Activated CD8-positive, alpha-beta memory T cell treated with anti-CD3 and anti-CD28 coated beads, Interleukin-2, amount 10 ng/mL, durations not matched to agents 7 days and 5 days (primary cell): ENCODE data around the gene PIH1D1. TPM values are rescaled to one million over a fixed set of nuclear protein-coding genes. Genes with fewer than 3 reads are reported as not detected.
A peak's percentile ranks its signal among the peaks of the same experiment; 100 is the strongest.

Experiments used
- ATAC-seq: fragments of 150-1000 bp; cut with Tn5 transposase; one replicate; pipeline ENCODE4 v1.10.0; 2021; ENCODE audit warnings: moderate library complexity
- CTCF ChIA-PET: fragments of 350-600 bp; sonication (Branson Sonifier 250); formaldehyde crosslinking; loops from one replicate; lab custom pipeline; 2021; ENCODE audit warnings: antibody characterized with exemption; lab: Charles Lee
- DNase-seq: peaks from one replicate; pipeline ENCODE4 v3.0.0-alpha.2; 2020
- H3K27ac Mint-ChIP-seq: one replicate; pipeline ENCODE4 v1.8.0; 2021; ENCODE audit warnings: mild to moderate bottlenecking, mixed read lengths
- H3K27me3 Mint-ChIP-seq: one replicate; pipeline ENCODE4 v1.8.0; 2021; ENCODE audit warnings: mixed read lengths
- H3K36me3 Mint-ChIP-seq: one replicate; pipeline ENCODE4 v1.8.0; 2021; ENCODE audit warnings: mild to moderate bottlenecking, mixed read lengths
- H3K4me1 Mint-ChIP-seq: one replicate; pipeline ENCODE4 v1.8.0; 2021; ENCODE audit warnings: mixed read lengths
- H3K4me3 Mint-ChIP-seq: one replicate; pipeline ENCODE4 v1.8.0; 2021; ENCODE audit warnings: mild to moderate bottlenecking, moderate library complexity, mixed read lengths
- H3K9me3 Mint-ChIP-seq: one replicate; pipeline ENCODE4 v1.8.0; 2022; ENCODE audit warnings: low read depth, mixed read lengths
- total RNA-seq, 2 experiments: library from RNA; stranded (reverse); gene quantifications; one replicate each; pipeline ENCODE4 v1.2.3, GENCODE V29; 2021

PIH1D1 gene
- total RNA-seq, 2 experiments from 2014 or later: 148 to 158 TPM

GRCh38 chr19:49414256-49414655, 37.4 kb downstream of the PIH1D1 start:
- DNase-seq: no peak
- Mint-ChIP-seq H3K27me3 (peaks cover 23% of the 10 kb centered on the region), H3K27ac (no peak overlapping the region), H3K9me3 (no peaks in the 10 kb centered on the region), H3K4me3 (no peak overlapping the region), H3K4me1 (peaks cover 23% of the 10 kb centered on the region), H3K36me3 (no peaks in the 10 kb centered on the region)
- ATAC-seq: no peak
- CTCF ChIA-PET: interaction anchor here (1.1 to 1.4 kb wide), 3 partner anchors 8 to 56 kb away, joined by 4 to 5 read pairs (median 5); no protein-coding TSS in a partner anchor

- no peak overlapping the region for H3K4me3 Mint-ChIP-seq
- ATAC-seq (no peak), DNase-seq (no peak)
- CTCF ChIA-PET: interaction anchor here (1.1 to 1.4 kb wide), 3 partner anchors 9 to 57 kb away, joined by 3 to 5 read pairs (median 4); no protein-coding TSS in a partner anchor
- H3K27me3 Mint-ChIP-seq: peaks cover 15% of the 10 kb centered on the region
- no peaks in the 10 kb centered on the region for H3K36me3 Mint-ChIP-seq
- H3K9me3 Mint-ChIP-seq: no peaks in the 10 kb centered on the region
- no peak overlapping the region for H3K27ac Mint-ChIP-seq
- peaks cover 31% of the 10 kb centered on the region for H3K4me1 Mint-ChIP-seq
Observed at GRCh38 chr19:49413348-49413747, 38.3 kb downstream of the PIH1D1 start.

GRCh38 chr19:49411681-49412326, 39.8 kb downstream of the PIH1D1 start:
- Mint-ChIP-seq H3K4me1 (peaks cover 39% of the 10 kb centered on the region), H3K4me3 (no peak overlapping the region)
- CTCF ChIA-PET: interaction anchor here (0.7 to 1.6 kb wide), 4 partner anchors 10 to 213 kb away, joined by 3 to 5 read pairs (median 4); no protein-coding TSS in a partner anchor

GRCh38 chr19:49409441-49410029, 42.1 kb downstream of the PIH1D1 start:
- no peaks in the 10 kb centered on the region for H3K9me3 Mint-ChIP-seq

More at GRCh38 chr19:49411681-49412326, 39.8 kb downstream of the PIH1D1 start:
- Mint-ChIP-seq H3K36me3 (no peaks in the 10 kb centered on the region), H3K27ac (no peak overlapping the region), H3K27me3 (peaks cover 3% of the 10 kb centered on the region), H3K9me3 (no peaks in the 10 kb centered on the region)
- ATAC-seq (no peak), DNase-seq (no peak)

DNA sequence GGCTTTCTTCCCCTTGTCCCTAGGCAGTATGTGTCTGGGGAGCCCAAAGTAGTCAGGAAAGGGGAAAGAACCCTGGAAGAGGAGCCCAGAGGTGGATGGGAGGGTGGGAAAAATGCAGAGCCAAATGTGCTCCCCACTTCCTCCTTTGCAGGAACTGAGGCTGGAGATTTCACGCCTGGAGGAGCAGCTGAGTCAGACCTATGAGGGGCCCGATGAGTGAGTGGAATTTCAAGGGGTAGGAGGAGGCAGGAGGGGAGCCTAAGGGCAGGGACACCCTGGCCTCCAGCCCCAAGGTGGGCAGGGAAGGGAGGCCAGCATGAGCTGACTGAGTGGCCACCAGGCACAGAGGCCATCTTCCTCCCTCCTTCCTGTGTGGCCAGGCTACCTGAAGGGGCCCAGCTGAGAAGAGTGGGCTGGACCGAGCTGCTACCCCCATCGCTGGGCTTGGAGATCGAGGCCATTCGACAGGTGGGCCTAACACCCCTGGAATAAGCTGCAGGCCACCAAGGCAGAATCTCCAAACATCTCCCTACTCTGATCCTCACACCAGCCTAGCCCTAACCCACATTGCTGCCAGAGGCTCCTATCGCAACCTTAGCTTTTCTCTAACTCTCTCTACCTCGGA, 42.7 kb downstream of the PIH1D1 start:
- Mint-ChIP-seq H3K27ac (peak overlapping the region; percentile 85), H3K27me3 (no peaks in the 10 kb centered on the region), H3K4me1 (peaks cover 41% of the 10 kb centered on the region), H3K9me3 (no peaks in the 10 kb centered on the region), H3K4me3 (peak overlapping the region; percentile 51), H3K36me3 (no peaks in the 10 kb centered on the region)
- ATAC-seq (no peak), DNase-seq (no peak)
- CTCF ChIA-PET: interaction anchor here (0.5 to 2.3 kb wide), 10 partner anchors 10 to 138 kb away, joined by 3 to 11 read pairs (median 4); partner anchors contain the start of gene GFY

More at GRCh38 chr19:49409441-49410029, 42.1 kb downstream of the PIH1D1 start:
- Mint-ChIP-seq H3K27ac (peak overlapping the region; percentile 85), H3K4me1 (peaks cover 41% of the 10 kb centered on the region), H3K36me3 (no peaks in the 10 kb centered on the region), H3K27me3 (no peaks in the 10 kb centered on the region), H3K4me3 (peak overlapping the region; percentile 51)
- ATAC-seq (peak; percentile 84), DNase-seq (peak; percentile 72)
- CTCF ChIA-PET: interaction anchor here (0.5 to 2.3 kb wide), 14 partner anchors 9 to 137 kb away, joined by 3 to 11 read pairs (median 4); partner anchors contain the start of gene GFY

GRCh38 chr19:49407482-49408015, 44.1 kb downstream of the PIH1D1 start:
- Mint-ChIP-seq H3K4me3 (no peak overlapping the region), H3K27me3 (no peaks in the 10 kb centered on the region), H3K36me3 (no peaks in the 10 kb centered on the region), H3K4me1 (peaks cover 41% of the 10 kb centered on the region), H3K9me3 (no peaks in the 10 kb centered on the region), H3K27ac (no peak overlapping the region)
- DNase-seq: no peak
- CTCF ChIA-PET: interaction anchor here (1.5 to 2.7 kb wide), 4 partner anchors 11 to 66 kb away, joined by 3 to 11 read pairs (median 4); partner anchors contain the start of genes FLT3LG and GFY
- ATAC-seq: no peak

DNA sequence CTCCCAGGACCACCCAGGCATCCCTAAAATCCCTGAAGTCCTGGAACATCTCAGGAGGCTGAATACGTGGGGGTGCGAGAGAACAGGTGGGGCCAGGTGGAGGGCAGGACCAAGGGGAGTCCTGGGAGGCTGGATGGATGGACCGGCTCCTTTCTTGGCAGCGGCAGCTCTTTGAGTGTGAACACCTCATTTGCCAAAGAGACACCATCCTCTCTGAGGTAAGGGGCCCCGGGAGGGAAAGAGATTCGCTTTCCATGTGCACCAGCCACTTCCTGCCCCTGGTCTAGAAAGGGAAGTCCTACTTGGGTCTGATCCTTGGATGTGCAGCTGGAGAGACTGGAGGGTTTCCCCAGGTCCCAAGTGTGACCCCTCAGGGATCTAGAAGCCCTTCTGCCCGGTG, 44.5 kb downstream of the PIH1D1 start:
- H3K4me3 Mint-ChIP-seq: no peak overlapping the region
- H3K4me1 Mint-ChIP-seq: peaks cover 39% of the 10 kb centered on the region
- no peaks in the 10 kb centered on the region for H3K9me3 Mint-ChIP-seq
- H3K27me3 Mint-ChIP-seq: no peaks in the 10 kb centered on the region
- CTCF ChIA-PET: interaction anchor here (1.4 to 2.7 kb wide), 6 partner anchors 12 to 67 kb away, joined by 3 to 11 read pairs (median 4); partner anchors contain the start of genes FLT3LG and GFY
- no peak for ATAC-seq
- H3K36me3 Mint-ChIP-seq: no peaks in the 10 kb centered on the region
- no peak for DNase-seq
- H3K27ac Mint-ChIP-seq: no peak overlapping the region

- Mint-ChIP-seq H3K4me1 (peaks cover 12% of the 10 kb centered on the region), H3K9me3 (no peaks in the 10 kb centered on the region), H3K4me3 (no peak overlapping the region), H3K27ac (no peak overlapping the region), H3K36me3 (no peaks in the 10 kb centered on the region), H3K27me3 (no peaks in the 10 kb centered on the region)
- CTCF ChIA-PET: interaction anchor here (1.0 to 1.6 kb wide), 2 partner anchors 33 to 67 kb away, joined by 3 to 5 read pairs; no protein-coding TSS in a partner anchor
- no peak for DNase-seq
- ATAC-seq: no peak
Observed at GRCh38 chr19:49403404-49404187, 48.0 kb downstream of the PIH1D1 start.

DNA sequence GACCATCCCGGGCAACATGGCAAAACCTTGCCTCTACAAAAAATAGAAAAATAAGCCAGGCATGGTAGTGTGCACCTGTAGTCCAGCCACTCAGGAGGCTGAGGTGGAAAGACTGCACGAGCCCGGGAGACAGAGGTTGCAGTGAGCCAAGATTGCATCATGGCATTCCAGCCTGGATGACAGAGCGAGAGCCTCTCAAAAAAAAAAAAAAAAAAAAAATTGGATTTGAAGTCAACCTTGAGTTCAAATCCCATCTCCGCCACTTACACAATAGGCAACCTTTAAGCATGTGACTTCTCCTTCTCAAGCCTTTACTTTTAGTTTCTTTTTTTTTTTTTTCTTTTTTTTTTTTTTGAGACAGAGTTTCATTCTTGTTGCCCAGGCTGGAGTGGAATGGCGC, 51.6 kb downstream of the PIH1D1 start:
- H3K4me1 Mint-ChIP-seq: peaks cover 6% of the 10 kb centered on the region
- no peak overlapping the region for H3K4me3 Mint-ChIP-seq
- no peaks in the 10 kb centered on the region for H3K27me3 Mint-ChIP-seq
- H3K36me3 Mint-ChIP-seq: no peaks in the 10 kb centered on the region
- no peaks in the 10 kb centered on the region for H3K9me3 Mint-ChIP-seq
- CTCF ChIA-PET: interaction anchor here (0.7 kb wide), 1 partner anchor 191 kb away, joined by 3 read pairs; no protein-coding TSS in a partner anchor
- no peak for DNase-seq
- no peak overlapping the region for H3K27ac Mint-ChIP-seq
- no peak for ATAC-seq

DNA sequence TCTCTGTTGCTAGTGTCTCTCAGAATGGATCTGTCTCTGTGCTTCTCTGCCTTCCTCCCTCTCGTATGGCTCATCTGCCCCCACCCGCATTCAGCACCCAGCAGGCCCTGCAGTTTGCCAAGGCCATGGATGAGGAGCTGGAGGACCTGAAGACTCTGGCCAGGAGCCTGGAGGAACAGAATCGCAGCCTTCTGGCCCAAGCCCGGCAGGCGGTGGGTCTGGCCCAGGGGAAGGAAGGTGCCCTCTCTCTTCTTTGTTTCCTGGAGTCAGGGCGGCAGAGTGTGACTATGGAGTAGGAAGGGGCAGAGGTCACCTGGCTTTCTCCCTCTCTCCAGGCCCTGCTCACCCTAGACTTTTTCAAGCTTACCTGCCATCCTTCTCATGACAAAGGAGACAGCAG, 52.7 kb downstream of the PIH1D1 start:
- no peaks in the 10 kb centered on the region for H3K36me3 Mint-ChIP-seq
- CTCF ChIA-PET: no interaction called here
- DNase-seq: no peak
- no peak for ATAC-seq
- H3K27me3 Mint-ChIP-seq: no peaks in the 10 kb centered on the region
- no peak overlapping the region for H3K4me3 Mint-ChIP-seq
- no peak overlapping the region for H3K27ac Mint-ChIP-seq
- peaks cover 4% of the 10 kb centered on the region for H3K4me1 Mint-ChIP-seq
- H3K9me3 Mint-ChIP-seq: no peaks in the 10 kb centered on the region

- Mint-ChIP-seq H3K9me3 (no peaks in the 10 kb centered on the region), H3K36me3 (no peaks in the 10 kb centered on the region), H3K27me3 (no peaks in the 10 kb centered on the region), H3K4me3 (no peak overlapping the region), H3K4me1 (peaks cover 4% of the 10 kb centered on the region), H3K27ac (no peak overlapping the region)
- CTCF ChIA-PET: interaction anchor here (1.4 to 1.8 kb wide), 3 partner anchors 24 to 75 kb away, joined by 3 to 4 read pairs (median 4); no protein-coding TSS in a partner anchor
- DNase-seq (no peak), ATAC-seq (no peak)
Observed at GRCh38 chr19:49398001-49398615, 53.5 kb downstream of the PIH1D1 start.
